K562 treated with DMSO at 1 percent for 48 hours (cell line): Measurements from ENCODE around the gene GRIA1. TPM values are rescaled to one million over a fixed set of nuclear protein-coding genes. Genes with fewer than 3 reads are reported as not detected.

ENCODE experiments used
- total RNA-seq: library from RNA; unstranded; fragments of 300-600 nt; gene quantifications from 2 replicates; pipeline ENCODE4 v1.2.3, GENCODE V29; 2022; ENCODE audit warnings: low replicate concordance; ENCODE audit errors: extremely low read depth

GRIA1 gene
- total RNA-seq = not detected in 2 replicates

DNA sequence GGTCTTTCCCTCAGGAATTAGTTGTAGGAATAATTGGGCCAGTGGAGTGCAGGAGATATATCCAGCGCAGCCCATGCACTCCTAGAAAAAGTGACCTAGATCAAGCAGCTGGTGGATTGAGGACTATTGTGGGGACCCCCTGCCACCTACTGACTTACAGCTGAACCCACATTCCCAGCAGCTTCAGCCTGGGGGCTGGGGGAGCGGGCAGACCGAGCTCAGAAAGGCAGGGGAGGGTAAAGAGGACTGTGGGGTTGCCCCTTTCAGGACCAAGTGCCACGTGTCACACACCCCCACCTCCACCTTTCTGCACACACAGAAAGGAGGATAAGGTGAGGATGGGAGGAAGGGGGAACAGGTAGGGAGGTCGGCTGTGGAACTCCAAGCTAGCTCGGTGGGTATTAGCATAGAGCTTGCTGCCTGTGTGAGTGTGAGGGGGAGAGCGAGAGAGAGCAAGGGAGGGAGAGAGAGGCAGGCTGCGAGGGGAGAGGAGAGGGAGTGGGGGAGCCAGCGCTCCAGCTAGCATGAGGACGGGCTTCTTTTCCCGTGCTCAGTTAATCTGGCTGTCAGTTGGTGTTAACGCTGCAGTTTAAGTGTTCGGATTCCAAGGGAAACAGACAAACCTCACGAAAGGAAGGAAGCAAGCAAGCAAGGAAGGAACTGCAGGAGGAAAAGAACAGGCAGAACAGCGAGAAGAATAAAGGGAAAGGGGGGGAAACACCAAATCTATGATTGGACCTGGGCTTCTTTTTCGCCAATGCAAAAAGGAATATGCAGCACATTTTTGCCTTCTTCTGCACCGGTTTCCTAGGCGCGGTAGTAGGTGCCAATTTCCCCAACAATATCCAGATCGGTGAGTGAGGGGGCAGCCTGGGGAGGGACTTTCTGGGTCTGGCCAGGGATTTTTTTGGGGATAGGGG lies at the start of gene GRIA1:
TSS of gene GRIA1 (plus strand) at position 553 of the 920 bp plus-strand sequence.

